CD4-positive, alpha-beta memory T cell (primary cell): Measurements from ENCODE around the gene ADH6. TPM values are rescaled to one million over a fixed set of nuclear protein-coding genes. Genes with fewer than 3 reads are reported as not detected.

Source experiments
- polyA plus RNA-seq, 2 donors: library from polyadenylated mRNA; unstranded; fragments of 300-500 nt; fragmentation: Illumina TruSeq; gene quantifications; one replicate each; pipeline ENCODE4 v1.2.3, GENCODE V29; 2021
- total RNA-seq, 2 experiments: library from RNA; stranded (reverse); gene quantifications; one replicate each; pipeline ENCODE4 v1.2.3, GENCODE V29; 2021

ADH6 gene
- total and polyA plus RNA-seq, 4 experiments from 2014 or later: not detected

Other genes starting within 250 kb of the ADH6 start
- gene METAP1, start 223.5 kb downstream of the ADH6 start, total RNA-seq: 10 to 100 TPM; 36.4 to 36.7 TPM
- gene METAP1, start 223.5 kb downstream of the ADH6 start, polyA plus RNA-seq: 10 to 100 TPM; 33.5 to 33.6 TPM
- 10 to 100 TPM; 75.6 to 80.5 TPM for gene ADH5, start 130.5 kb downstream of the ADH6 start, total RNA-seq
- gene ADH5, start 130.5 kb downstream of the ADH6 start, polyA plus RNA-seq: 100 to 1,000 TPM; 142 to 171 TPM
- not detected for gene ADH4, start 74.9 kb downstream of the ADH6 start, total RNA-seq
- not detected for gene ADH4, start 74.9 kb downstream of the ADH6 start, polyA plus RNA-seq
- gene ADH1A, start 71.7 kb upstream of the ADH6 start, total RNA-seq: not detected
- gene ADH1A, start 71.7 kb upstream of the ADH6 start, polyA plus RNA-seq: not detected
- gene ADH1B, start 102.2 kb upstream of the ADH6 start, total RNA-seq: not detected
- gene ADH1B, start 102.2 kb upstream of the ADH6 start, polyA plus RNA-seq: not detected
- gene ADH1C, start 133.5 kb upstream of the ADH6 start, total RNA-seq: not detected
- not detected for gene ADH1C, start 133.5 kb upstream of the ADH6 start, polyA plus RNA-seq
- gene ADH7, start 216.1 kb upstream of the ADH6 start, total RNA-seq: not detected
- gene ADH7, start 216.1 kb upstream of the ADH6 start, polyA plus RNA-seq: not detected